PC-3 (cell line): ENCODE measurements around the gene EHD4. TPM values are rescaled to one million over a fixed set of nuclear protein-coding genes. Genes with fewer than 3 reads are reported as not detected.

Source experiments
- ATAC-seq: fragments of 200-7000 bp; cut with Tn5 transposase; 2 replicates; pipeline ENCODE4 v1.9.1; 2020; ENCODE audit warnings: mild to moderate bottlenecking, moderate library complexity
- BruUV-seq: library from RNA; stranded (reverse); fragments of 400-500 nt; replicated peaks from 2 replicates; lab custom pipeline; 2021; lab: Mats Ljungman, UMichigan
- CTCF ChIA-PET: fragments of 300-600 bp; sonication (Branson Sonifier 250); formaldehyde crosslinking; loops from one replicate; lab custom pipeline; 2022; ENCODE audit warnings: antibody characterized with exemption; lab: Charles Lee
- POLR2A ChIA-PET: fragments of 300-600 bp; sonication (Branson Sonifier 250); formaldehyde crosslinking; loops from one replicate; lab custom pipeline; 2022; ENCODE audit warnings: antibody characterized with exemption; ENCODE audit not compliant: unreplicated experiment; lab: Charles Lee
- DNase-seq: peaks from one replicate; pipeline ENCODE4 v3.0.0-alpha.2; 2015
- H2AFZ ChIP-seq: fragments of 300-600 bp; sonication (generic); 2 replicates; pipeline ENCODE4 v1.6.0; 2016; ENCODE audit warnings: antibody characterized with exemption, low read length
- H3F3A ChIP-seq: fragments of 300-600 bp; sonication (generic); one replicate; pipeline ENCODE4 v1.6.0; 2017; ENCODE audit warnings: antibody characterized with exemption, low read length, control low read depth, mild to moderate bottlenecking; ENCODE audit not compliant: unreplicated experiment
- H3K27ac ChIP-seq: fragments of 300-600 bp; sonication (generic); 2 replicates; pipeline ENCODE4 v1.5.1; 2016; ENCODE audit warnings: mild to moderate bottlenecking, low read length
- H3K27me3 ChIP-seq: fragments of 300-600 bp; sonication (generic); 2 replicates; pipeline ENCODE4 v1.6.1; 2016; ENCODE audit warnings: low read length, mixed read lengths
- H3K36me3 ChIP-seq: fragments of 300-600 bp; sonication (generic); 2 replicates; pipeline ENCODE4 v1.6.1; 2016; ENCODE audit warnings: low read depth, mixed run types, low read length, mixed read lengths
- H3K4me1 ChIP-seq: fragments of 300-600 bp; sonication (generic); 2 replicates; pipeline ENCODE4 v1.5.1; 2016; ENCODE audit warnings: low read length; ENCODE audit not compliant: insufficient read depth
- H3K4me2 ChIP-seq: fragments of 300-600 bp; sonication (generic); 2 replicates; pipeline ENCODE4 v1.6.0; 2016; ENCODE audit warnings: low read length
- H3K4me3 ChIP-seq: fragments of 300-600 bp; sonication (generic); 2 replicates; pipeline ENCODE4 v1.5.1; 2016; ENCODE audit warnings: mild to moderate bottlenecking, low read length, mixed read lengths
- H3K79me2 ChIP-seq: fragments of 300-600 bp; sonication (generic); 2 replicates; pipeline ENCODE4 v1.6.1; 2017; ENCODE audit warnings: low read length, mixed read lengths
- H3K9ac ChIP-seq: fragments of 300-600 bp; sonication (generic); 2 replicates; pipeline ENCODE4 v1.6.0; 2016; ENCODE audit warnings: mild to moderate bottlenecking, low read length
- H3K9me2 ChIP-seq: fragments of 300-600 bp; sonication (generic); replicated peaks from 2 replicates; pipeline ENCODE4 v1.6.1; 2016; ENCODE audit warnings: mixed run types, low read length, mixed read lengths
- H3K9me3 ChIP-seq: fragments of 300-600 bp; sonication (generic); 2 replicates; pipeline ENCODE4 v1.6.1; 2016; ENCODE audit warnings: low read length, mixed read lengths
- H4K20me1 ChIP-seq: fragments of 300-600 bp; sonication (generic); 2 replicates; pipeline ENCODE4 v1.6.1; 2016; ENCODE audit warnings: low read length, mixed read lengths
- EZH2 ChIP-seq: fragments of 300-600 bp; sonication (generic); IDR thresholded peaks from one replicate; pipeline ENCODE4 v1.6.1; 2017; ENCODE audit warnings: antibody characterized with exemption, mild to moderate bottlenecking, low read length; ENCODE audit not compliant: unreplicated experiment
- EZH2phosphoT487 ChIP-seq: fragments of 300-600 bp; sonication (generic); IDR thresholded peaks from 2 replicates; pipeline ENCODE4 v1.6.1; 2018; ENCODE audit warnings: mild to moderate bottlenecking, antibody characterized with exemption, low read length, borderline replicate concordance
- intact Hi-C: fragments of 100-400 bp; cut with micrococcal nuclease; formaldehyde crosslinking; loops from 2 replicates; pipeline ENCODE4 v1.9.0; 2023
- total RNA-seq: library from RNA; depleted of rRNA; stranded (reverse); fragments of >200 nt; gene quantifications from 2 replicates; pipeline ENCODE4 v1.2.3, GENCODE V29; 2014
- TF ChIP-seq, protein P1 (sequence below): fragments of 300-600 bp; sonication (generic); conservative IDR thresholded peaks from 2 replicates; pipeline ENCODE4 v1.5.1; 2017; ENCODE audit warnings: antibody characterized with exemption, low read depth, mild to moderate bottlenecking, low read length

The EHD4 gene
- total RNA-seq, 1 experiment from 2014 or later: 57.8 TPM

DNA sequence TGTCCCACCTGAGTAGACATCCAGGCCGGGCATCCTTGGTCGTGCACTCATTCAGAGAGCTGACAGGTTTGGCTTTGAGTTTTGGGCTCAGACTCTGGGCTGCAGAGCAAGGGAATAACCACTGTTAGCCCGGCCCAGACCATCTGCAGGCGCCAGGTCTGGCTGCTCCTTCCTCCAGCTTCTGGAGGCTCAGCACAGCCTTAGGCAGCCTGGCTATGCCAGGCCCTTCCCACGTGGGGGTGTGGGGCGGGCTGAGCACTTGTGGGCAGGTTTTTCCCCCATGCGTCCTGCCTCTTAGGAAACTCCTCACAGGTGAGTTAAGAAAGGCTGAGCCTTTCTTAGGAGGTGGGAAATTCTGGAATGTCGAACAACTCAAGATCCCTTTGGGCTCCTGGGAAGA lies 122.5 kb downstream of the EHD4 start:
- ChIA-PET CTCF (no interaction called here), POLR2A (no interaction called here)
- DNase-seq: no peak
- H3K4me1 ChIP-seq: no peaks in the 10 kb centered on the region
- H3K4me3 ChIP-seq: no peak overlapping the region
- H3K36me3 ChIP-seq: no peaks in the 10 kb centered on the region; the same call in 1 of the 2 replicates
- no peaks in the 10 kb centered on the region for H3K27me3 ChIP-seq
- intact Hi-C loops: no loop called here
- H3K79me2 ChIP-seq: no peaks in the 10 kb centered on the region
- TF ChIP-seq EZH2phosphoT487 (no peak), EZH2 (no peak)
- TF ChIP-seq, protein P1, sequence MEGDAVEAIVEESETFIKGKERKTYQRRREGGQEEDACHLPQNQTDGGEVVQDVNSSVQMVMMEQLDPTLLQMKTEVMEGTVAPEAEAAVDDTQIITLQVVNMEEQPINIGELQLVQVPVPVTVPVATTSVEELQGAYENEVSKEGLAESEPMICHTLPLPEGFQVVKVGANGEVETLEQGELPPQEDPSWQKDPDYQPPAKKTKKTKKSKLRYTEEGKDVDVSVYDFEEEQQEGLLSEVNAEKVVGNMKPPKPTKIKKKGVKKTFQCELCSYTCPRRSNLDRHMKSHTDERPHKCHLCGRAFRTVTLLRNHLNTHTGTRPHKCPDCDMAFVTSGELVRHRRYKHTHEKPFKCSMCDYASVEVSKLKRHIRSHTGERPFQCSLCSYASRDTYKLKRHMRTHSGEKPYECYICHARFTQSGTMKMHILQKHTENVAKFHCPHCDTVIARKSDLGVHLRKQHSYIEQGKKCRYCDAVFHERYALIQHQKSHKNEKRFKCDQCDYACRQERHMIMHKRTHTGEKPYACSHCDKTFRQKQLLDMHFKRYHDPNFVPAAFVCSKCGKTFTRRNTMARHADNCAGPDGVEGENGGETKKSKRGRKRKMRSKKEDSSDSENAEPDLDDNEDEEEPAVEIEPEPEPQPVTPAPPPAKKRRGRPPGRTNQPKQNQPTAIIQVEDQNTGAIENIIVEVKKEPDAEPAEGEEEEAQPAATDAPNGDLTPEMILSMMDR: no peak
- H4K20me1 ChIP-seq: no peaks in the 10 kb centered on the region
- H2AFZ ChIP-seq: no peak overlapping the region
- H3K9me2 ChIP-seq: no peaks in the 10 kb centered on the region
- BruUV-seq: no TSS peak
- H3K9ac ChIP-seq: no peak overlapping the region
- no peak for ATAC-seq
- no peaks in the 10 kb centered on the region for H3F3A ChIP-seq
- no peak overlapping the region for H3K4me2 ChIP-seq
- H3K9me3 ChIP-seq: no peaks in the 10 kb centered on the region
- H3K27ac ChIP-seq: no peak overlapping the region

DNA sequence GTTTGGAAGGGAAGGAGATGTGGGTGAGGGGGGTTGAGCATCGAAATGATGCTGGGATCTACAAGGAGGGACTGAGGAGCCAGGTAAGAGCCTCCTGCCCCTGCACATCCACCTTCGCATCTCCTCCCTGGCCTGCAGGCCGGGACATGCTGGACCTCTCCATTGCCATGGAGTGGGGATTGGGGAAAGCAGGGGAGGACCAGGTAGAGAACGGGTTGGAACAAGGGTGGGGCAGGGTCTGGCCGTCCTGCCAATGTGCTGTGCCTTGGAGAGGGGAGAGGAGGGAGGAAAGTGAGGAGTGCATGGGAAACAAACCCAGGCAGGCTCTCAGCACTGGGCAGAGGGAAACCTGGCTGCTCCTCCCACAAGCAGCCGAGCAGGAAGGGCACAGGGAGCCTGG lies 123.2 kb downstream of the EHD4 start:
- no peak overlapping the region for H3K4me3 ChIP-seq
- H3K79me2 ChIP-seq: no peaks in the 10 kb centered on the region
- H3K9ac ChIP-seq: no peak overlapping the region
- H3F3A ChIP-seq: no peaks in the 10 kb centered on the region
- H3K27ac ChIP-seq: no peak overlapping the region
- no peak overlapping the region for H3K4me2 ChIP-seq
- intact Hi-C loops: no loop called here
- no peaks in the 10 kb centered on the region for H3K4me1 ChIP-seq
- TF ChIP-seq, protein P1: no peak
- TF ChIP-seq EZH2phosphoT487 (no peak), EZH2 (no peak)
- H3K36me3 ChIP-seq: no peaks in the 10 kb centered on the region; the same call in 1 of the 2 replicates
- ATAC-seq: no peak
- BruUV-seq: no TSS peak
- no peak for DNase-seq
- POLR2A ChIA-PET: no interaction called here
- no peaks in the 10 kb centered on the region for H3K27me3 ChIP-seq
- CTCF ChIA-PET: no interaction called here
- no peaks in the 10 kb centered on the region for H3K9me2 ChIP-seq
- no peak overlapping the region for H2AFZ ChIP-seq
- H4K20me1 ChIP-seq: no peaks in the 10 kb centered on the region
- H3K9me3 ChIP-seq: no peaks in the 10 kb centered on the region

DNA sequence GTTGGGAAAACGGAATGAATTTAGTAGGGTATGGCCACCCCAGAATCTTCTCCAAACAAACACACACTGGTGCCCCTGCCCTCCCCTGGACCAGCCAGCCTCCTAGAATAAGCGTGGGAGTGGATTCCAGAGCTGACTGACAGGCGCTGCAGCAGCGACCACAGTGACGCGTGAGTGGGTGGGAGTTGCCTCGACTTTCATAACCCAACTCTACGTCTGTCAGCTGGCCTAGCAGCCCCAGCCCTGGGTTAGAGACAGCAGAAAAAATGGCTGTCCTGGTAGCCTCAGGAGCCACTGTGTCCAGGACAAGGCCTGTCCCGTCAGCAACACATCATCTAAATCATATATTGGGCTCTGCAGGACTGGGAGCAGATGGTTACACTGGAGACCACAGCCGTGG lies 123.7 kb downstream of the EHD4 start:
- Histone ChIP-seq H3K9ac (no peak overlapping the region), H3K27me3 (no peaks in the 10 kb centered on the region), H3K4me1 (no peaks in the 10 kb centered on the region), H3K4me2 (no peak overlapping the region), H3K79me2 (no peaks in the 10 kb centered on the region), H3K4me3 (no peak overlapping the region), H3K9me3 (no peaks in the 10 kb centered on the region), H3K36me3 (no peaks in the 10 kb centered on the region; the same call in 1 of the 2 replicates), H3K9me2 (no peaks in the 10 kb centered on the region), H4K20me1 (no peaks in the 10 kb centered on the region), H3F3A (no peaks in the 10 kb centered on the region), H3K27ac (no peak overlapping the region), H2AFZ (no peak overlapping the region)
- no TSS peak for BruUV-seq
- TF ChIP-seq EZH2 (no peak), EZH2phosphoT487 (no peak)
- TF ChIP-seq, protein P1: no peak
- ATAC-seq: no peak
- ChIA-PET POLR2A (no interaction called here), CTCF (no interaction called here)
- intact Hi-C loops: no loop called here
- DNase-seq: no peak
